ENCODE results near the gene CAMK2G. TPM values are rescaled to one million over a fixed set of nuclear protein-coding genes. Genes with fewer than 3 reads are reported as not detected.

CAMK2G gene
- total RNA-seq, 1 donor from 2014 or later: 16.7 TPM

DNA sequence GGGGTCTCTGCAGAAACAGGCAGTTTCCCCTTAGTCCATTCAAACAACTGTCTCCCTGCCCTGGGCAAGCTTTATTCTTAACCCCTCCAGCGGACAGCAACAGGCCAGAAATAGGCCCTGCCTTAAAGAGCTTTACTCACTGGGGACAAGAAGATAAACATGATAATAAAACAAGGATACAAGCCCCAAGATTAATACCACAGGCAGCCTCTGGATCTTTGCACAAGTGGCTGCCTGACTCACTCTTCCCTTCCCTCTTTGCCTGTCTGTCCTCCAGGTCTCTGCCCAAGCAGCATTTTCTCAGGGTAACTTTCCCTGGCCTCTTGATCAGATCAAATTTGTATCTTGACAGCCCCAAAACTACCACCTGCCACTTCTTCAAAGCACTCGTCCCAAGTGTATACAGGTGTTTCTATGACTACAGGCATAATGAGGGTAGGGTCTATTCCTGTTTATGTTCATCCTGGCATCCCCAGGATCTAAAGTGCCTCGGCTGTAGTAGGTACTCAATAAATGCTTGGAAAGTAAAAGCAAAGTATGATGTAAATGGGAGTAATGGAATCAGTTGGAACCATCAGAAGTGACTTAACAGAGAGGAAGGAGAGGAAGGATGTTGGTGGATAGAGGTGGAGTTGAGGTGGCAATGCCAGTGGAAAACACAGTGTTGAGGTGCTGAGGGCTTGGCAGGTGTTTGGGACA, 7.0 kb upstream of the CAMK2G start:
- DNase-seq (ENCODE audit: low read depth in 2 of 2): peak in 1 of 2 donors; percentile 31

DNA sequence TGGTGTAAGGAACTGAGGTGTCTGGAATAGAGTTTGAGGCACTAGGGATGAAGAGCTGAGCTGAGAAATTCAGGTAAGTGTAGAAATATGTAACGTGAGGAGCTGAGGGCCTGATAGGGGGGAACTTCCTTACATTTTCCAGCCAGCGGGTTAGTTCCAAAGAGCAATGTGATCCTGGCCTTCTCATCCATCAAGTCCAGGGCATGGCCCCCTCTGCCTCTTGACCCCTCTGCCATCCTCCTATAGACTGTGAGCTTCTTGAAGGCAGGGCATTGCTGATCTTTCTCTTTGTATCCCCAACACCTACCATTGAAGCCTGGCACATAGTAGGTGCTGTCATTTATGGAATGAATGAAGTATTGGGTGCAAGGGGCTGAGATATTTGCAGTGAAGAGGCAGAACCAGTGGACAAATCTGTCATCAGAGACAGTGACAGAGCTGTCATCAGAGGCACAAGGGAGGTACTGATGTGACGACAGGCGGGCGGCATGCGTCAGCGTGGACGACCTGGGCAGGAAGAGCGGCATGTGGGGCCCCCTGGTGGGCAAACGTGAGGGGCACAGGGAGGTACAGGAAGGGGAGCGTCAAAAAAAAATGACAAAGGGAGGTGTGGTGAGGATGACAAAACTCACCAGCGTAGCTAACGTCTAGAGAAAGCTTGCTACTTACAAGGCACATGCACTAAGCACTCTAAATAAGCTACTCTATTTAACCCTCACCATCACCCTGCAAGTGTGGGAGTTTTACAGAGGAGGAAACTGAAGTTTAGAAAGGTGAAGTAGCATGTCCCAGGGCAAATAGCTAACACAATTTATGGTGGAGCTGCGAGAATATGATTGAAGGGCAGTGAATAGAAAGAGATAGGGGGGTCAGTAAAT, 5.2 kb upstream of the CAMK2G start:
- peak; percentile 87 to 92 for DNase-seq (ENCODE audit: low read depth in 2 of 2)

DNA sequence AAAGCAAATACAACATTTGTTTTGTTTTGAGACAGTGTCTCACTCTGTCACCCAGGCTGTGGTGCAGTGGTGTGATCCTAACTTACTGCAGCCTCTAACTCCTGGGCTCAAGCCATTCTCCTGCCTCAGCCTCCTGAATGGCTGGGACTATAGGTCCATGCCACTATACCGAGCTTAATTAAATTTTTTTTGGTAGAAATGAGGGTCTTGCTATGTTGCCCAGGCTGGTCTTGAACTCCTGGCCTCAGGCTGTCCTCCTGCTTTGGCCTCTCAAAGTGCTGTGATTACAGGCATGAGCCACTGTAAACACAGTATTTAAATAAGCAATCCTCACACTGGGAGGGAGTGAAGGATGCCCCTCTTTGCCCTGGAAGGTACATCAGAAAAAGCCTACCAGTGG, 4.0 kb upstream of the CAMK2G start:
- DNase-seq (ENCODE audit: low read depth in 2 of 2): no peak

DNA sequence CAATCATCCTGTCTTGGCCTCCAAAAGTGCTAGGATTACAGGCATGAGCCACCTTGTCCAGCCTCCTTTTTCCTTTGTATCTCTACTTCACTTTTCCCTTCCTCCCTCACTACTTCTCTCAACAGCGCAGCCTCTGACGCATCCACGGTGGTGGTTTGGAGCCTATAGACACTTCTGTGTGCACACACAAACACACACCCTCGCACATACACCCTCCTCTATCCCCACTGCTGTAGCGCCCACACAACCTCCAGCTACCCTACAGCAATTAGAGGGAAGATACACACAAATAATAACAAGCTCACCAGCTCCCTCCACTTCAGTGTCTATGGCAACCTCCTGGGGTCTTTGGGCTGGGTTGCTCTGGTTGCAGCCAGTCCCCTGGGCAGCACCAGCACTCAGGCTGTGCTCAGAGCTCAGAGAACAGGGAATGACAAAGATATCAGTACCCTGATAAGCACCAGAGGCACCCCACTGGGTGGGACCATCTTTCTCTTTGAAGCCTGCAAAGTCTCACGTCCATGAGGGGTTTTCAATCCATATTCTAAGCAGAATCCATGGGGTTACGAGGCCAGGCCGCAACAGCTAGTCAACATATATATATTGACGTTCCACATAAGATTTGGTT, 3.3 kb upstream of the CAMK2G start:
- no peak for DNase-seq (ENCODE audit: low read depth in 2 of 2)

DNA sequence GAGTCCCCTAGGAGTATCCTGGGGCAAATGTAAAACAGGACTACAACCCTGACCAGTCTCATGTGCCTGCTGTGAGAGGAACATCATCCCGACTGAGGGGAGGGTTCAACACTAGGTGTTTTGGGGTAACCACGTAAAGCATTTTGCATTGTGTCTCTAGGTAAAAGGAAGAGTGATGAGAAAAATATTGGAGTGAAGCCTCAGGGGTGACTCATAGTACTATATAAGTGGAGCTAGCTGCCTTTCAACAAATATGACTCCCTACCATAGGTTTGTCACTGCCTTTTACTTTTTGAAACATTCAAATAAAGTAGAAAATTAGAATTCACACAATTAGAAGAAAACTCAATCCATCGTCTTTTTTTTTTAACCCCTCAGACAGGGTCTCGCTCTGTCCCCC, 2.6 kb upstream of the CAMK2G start:
- no peak for DNase-seq (ENCODE audit: low read depth in 2 of 2)

DNA sequence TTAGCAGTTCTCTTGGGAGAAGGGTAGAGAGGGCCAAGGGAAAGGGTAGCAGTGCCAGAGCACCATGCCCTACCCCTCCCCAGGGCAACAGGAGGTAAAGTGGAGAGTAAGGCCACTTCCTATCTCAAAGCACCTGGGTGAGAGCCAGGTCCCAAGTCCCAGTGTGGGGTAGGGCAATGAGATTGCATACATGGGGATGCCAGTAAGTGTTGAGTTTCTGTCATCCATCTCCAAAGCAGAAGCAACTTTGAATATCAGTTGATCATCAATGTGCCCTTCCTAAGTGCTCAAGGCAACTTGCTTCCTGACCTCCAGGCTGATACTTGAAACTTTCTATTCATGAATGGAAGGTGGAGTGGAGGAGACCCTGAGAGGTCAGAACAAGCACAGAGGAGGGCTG, 2.2 kb upstream of the CAMK2G start:
- no peak for DNase-seq (ENCODE audit: low read depth in 2 of 2)

DNA sequence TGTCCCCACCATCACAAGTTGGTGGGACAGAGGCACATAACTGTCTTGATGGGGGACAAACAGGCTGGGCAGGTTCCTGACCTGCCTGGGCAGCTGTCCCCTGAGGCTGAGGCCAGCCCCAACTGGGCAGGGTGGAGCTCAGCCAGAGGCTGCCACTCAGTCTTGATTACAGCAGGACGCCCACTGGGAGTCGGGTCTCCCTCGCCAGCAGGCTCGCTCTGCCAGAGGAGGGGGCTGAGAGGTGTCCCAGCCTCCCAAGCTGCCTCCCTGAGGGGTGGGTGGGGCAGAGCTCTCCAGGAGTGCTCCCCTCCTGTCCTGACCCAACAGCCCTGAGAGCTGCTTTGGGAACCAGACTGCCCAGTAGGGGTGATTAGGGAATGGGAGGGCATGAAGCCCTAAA, 1.8 kb upstream of the CAMK2G start:
- DNase-seq (ENCODE audit: low read depth in 2 of 2): no peak

DNA sequence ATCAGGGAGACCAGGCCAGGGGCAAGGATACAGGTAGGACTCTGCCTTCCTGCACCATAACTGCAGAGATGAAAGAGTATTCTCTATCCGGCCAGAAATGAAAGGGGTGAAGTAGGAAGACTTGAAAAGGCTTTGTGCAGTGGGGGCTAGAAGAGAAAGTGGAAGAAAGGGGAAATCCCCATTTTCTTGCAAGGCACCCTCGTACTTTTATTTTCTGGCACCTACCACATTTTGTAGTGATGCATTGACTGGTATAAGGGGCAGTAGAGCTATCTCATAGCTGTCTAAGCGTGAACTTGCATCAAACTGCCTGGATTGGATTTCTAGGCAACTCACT, 752 bp upstream of the CAMK2G start:
- DNase-seq (ENCODE audit: low read depth in 2 of 2): no peak

DNA sequence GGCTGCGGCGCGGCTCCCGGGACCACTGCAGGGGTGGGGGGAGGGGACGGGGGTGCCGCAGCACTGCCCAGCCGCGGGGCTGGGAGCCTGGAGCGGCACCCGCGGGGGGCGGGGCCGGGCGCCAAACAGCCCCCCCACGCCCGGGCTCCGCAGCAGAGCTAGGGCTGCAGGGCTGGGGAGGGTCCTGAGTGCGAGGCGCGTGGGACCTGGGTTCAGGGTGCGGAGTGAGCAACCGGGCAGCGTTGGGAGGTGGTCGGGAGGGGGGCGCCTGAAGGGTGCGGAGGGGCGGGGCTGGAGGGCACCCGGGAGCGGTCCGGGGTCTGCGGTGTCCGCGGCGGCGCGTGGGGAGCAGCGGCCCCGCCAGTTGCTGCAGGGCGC, 528 bp downstream of the CAMK2G start:
- DNase-seq (ENCODE audit: low read depth in 2 of 2): no peak

DNA sequence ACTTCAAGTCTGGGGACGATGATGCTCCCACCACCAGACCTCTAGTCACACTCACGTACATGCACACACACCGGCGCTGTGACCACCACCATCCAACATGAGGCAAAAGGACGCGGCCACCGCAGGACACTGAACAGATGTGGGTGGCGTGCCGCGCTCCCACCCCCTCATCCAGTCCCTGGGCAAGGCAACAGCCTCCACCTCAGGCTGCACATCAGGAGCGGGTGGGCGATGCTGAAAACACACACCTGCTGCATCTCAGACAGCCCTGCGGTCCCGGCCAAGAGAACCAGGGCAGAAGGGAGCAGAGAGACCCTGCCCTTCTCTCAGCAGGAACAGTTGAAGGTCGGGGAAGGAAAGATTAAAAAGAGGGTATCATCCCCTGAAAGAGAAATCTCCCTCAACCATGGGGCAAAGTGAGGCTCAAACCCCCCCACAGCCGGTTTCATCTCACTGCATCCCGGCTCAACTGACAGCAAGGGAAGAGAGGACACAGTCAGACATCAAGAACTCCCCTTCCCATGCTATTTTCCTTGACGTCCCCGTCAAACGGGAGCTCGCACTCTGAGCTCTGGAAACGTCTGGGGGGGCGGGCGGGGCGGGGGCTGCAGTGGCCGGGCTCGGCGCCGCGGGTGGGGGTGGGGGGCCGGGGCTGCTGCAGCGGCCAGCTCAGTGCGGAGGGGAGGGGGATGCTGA, 1.1 kb downstream of the CAMK2G start:
- DNase-seq (ENCODE audit: low read depth in 2 of 2): no peak

DNA sequence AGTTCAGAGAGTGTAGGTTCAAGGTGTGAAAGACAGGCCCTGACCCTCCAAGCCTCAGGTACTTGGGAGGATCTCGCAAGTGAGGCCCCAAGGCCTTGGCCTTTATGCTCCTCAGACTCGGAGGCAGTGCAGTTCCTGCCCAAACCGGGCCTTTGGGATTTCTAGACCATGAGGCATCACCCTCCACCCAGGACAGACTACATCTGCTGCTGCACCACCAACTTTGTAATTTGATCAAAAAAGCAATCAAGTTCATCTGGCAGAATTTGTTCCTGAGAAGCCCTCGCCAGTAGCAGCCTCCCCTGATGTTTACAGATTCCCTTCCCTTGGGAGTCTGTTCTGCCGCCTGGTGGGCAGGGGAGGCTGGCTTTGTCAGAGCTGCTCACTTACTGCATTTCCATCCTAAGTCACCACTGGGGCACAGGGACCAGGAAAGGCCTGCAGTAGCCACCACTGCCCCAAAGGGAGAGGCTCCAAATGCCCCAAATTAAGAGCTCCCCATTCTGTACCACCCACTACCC, 2.1 kb downstream of the CAMK2G start:
- peak; percentile 38 to 58 for DNase-seq (ENCODE audit: low read depth in 2 of 2)

DNA sequence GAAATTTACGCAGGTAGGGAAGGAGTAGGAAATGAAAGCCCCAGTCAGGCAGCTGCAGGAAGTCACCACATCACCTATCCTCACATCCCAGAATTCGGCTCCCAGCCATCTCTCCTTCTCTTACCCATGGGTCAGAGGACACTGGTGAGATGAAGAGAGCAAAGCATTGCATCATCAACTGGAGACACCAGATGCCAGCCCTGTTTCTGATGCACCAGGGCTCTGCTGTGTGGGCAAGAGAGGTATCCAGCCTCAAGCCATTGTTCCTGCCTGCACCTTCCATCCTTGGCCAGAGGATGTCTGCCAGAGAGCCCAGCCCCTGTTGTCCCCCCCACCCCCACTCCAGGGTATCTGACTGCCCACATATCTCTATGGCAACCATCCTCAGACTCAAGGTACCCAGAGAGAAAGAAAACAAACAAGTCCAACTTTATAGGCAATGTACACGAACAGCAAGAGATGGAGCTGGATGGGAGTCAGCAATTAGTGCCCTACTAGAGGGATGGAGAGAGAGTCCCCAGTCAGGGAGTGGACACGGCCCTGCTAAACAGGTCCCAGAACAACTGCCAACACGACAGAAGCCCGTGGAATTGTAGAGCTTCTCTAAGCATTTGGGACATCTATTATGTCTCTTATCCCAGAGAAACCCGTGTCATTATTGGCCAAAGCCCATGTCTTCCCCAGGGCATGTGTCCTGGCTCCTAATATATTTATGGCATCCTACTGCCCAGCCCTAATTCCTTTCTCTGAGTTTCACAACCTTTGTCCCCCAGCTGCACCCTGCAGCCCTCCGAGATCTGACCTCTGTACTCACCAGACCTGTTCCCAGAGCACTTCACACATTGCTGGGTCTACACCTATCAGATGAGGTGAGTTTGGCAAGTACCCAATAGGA, 2.8 kb downstream of the CAMK2G start:
- no peak for DNase-seq (ENCODE audit: low read depth in 2 of 2)

DNA sequence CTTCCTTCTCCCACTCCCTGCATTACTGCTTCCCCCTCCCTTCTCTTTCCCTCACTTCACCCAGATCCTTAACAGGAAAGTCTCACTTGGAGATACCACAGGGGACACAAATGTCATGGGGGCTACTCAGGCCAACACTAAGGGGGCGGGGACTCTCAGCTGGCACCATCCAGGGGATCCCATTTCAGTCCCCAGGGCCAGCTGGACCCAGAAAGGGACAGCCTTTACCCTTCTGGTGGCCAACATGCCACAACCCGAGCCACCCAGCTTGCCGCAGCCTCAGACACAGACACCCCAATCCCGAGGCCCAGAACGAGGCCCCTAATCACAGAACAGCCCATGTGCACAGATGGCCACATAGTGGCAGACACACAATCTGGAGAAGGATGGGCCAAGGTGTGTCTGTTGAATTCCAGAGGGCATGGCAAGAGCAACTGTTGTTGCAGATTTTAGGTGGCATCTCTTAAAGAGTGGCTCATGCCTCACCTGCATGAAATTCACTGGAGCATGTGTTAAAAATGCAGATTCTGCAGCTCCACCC, 5.6 kb downstream of the CAMK2G start:
- DNase-seq (ENCODE audit: low read depth in 2 of 2): no peak

DNA sequence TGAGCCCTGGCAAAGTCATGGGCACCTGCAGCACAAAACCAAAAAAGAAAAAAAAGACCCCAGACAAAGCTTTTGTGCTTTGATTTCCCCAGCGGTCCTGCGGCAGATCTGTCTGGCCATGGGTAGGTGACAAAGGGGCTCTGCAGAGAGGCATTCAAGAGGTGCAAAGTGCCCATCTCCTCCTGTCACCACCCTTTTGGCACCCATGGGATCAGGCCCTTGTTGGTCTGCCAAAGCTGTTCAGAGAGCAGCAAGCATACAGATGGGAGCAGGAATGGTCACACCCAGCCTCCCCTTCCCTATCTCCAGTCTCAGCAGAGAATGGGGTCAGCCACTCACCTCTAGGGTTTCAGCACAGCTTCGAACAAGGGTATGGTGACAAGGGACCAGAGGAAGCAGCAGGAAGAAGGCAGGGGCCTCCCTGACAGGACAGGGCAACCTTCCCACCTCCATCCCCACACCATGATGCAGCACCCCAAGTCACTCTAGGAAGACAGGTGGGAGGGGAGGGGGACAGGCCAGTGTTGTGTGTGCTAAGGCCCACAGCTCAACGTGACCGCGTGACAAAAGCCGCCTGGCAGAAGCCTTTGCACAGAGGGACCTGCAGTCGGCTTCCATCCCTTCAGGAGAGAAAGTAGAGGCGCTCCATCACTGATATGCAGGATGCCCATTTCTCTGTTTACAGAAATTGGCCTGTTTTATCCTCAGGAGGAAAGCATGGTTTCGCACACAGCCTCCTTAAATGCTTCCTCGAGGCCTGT, 6.3 kb downstream of the CAMK2G start:
- DNase-seq (ENCODE audit: low read depth in 2 of 2): no peak

DNA sequence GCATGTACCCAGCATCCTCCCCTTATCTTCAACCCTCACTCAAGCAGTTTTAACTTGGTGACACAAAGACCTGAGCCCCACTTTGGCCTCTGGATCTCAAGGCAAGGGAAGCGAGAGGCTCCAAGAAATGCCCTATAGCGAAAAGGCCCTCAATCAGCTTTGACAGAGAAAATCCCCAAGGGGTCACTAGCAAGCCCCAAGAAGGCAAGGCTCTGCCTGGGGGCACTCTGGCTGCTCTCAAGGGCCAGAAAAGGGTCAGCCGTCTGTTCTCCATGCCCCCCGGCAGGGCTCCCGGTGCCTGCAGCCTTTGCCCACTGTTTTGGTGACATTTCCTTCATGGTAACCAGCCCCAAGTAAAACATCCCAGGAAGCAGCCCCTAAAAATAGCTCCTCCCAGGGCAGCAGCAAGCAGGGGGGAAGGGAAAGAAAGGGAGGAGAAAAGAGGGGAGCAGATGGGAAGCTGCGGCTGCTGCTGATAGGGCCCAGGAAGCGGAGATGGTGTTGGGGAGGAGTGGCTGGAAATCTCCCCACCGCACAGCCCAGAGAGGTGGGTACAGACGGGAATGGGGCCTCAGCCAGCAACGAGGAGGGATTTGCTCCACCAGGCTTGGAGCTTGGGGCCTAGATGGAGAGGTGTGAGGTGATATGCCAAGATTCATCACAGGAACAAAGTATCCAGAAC, 7.1 kb downstream of the CAMK2G start:
- no peak for DNase-seq (ENCODE audit: low read depth in 2 of 2)

DNA sequence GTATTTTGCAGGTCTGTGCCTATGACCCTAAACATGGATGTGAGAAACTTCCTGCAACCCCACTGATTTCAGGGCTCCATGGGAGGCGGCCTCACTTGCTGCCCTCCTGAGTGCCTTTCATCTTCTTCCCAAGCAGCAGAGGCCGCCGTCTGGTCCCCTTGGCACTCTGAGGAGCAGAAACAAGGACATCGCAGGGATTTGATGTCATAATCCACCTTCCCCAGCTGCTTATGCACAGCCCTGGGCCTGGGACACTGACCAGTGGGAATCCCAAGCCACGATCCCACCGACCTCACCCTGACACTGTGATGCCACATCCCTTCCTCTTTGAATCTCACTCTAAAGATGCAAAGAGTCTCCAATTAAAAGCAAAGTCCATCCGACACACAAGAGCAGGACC, 7.7 kb downstream of the CAMK2G start:
- no peak for DNase-seq (ENCODE audit: low read depth in 2 of 2)

DNA sequence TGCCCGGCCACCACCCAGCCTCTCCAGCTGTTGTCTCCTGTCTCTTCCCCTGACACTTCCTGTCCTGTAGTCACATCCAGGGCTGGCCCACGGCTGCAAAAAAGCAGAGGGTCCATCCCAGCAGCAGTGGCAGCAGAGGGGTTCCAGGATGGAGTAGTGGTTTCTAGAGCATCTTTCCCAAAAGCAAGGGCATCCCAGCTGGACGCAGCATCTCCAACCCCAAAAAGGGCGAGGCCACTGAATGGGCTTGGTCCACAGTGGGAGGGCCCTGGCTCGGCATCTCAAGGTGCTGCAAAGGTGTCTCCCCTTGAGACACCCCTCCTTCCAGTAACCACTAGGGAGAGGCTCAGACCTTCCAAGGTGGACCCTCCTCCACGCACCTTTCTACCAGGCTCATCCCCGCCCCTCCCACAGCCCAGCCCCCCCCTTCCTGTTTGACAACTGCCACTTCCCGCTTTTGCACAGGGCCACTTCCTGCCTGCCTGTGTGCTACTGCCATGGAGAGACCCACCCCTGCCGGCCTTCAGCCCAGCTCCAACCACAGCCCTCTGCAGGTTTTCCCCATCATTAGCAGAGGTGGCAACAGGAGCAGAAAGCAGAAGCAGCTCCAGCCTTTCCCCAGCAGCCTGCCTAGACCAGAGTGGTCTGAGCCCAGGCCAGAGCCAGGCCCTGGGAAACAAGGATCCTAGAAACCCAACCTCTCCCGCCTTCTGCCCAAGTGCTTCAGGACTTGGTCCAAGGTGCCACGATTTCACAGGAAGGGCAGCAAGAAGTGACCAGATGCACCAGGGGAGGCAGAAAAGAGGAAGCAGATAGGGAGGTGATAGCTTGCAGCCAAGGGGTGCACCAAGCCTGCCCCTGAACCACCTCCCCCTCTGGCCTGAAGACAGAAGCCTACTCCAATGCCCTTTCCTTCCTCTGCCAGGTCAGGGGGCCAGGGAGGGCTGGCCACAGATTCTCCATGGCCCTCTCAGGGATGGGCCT, 8.6 kb downstream of the CAMK2G start:
- DNase-seq (ENCODE audit: low read depth in 2 of 2): peak; percentile 26 to 70

DNA sequence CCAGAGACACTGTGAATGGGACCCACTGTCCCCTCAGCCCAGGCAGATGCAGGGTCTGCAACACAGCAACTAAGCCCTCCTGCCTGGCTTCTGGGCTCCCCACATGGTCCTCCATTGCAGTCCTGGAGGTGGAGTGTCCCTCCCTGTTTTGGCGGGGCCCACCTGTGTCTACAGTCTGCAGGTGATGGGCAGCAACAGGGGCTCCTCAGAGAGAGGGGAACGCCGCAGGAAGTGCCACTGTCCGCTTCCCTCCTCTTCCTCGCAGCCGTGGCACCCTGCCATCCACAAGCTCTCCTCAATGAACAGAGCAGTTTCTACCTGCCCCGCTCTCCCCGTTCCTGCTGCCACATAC, 9.3 kb downstream of the CAMK2G start:
- DNase-seq (ENCODE audit: low read depth in 2 of 2): no peak
